HCT116 (cell line): ENCODE data around the gene NEUROD2. TPM values are rescaled to one million over a fixed set of nuclear protein-coding genes. Genes with fewer than 3 reads are reported as not detected.

Experiments
- ATAC-seq: fragments of 200-7000 bp; cut with Tn5 transposase; 2 replicates; pipeline ENCODE4 v1.9.1; 2020; ENCODE audit warnings: mild to moderate bottlenecking, moderate library complexity
- BruUV-seq: library from RNA; stranded (reverse); fragments of 400-500 nt; replicated peaks from 2 replicates; lab custom pipeline; 2021; lab: Mats Ljungman, UMichigan
- CTCF ChIA-PET: fragments of 300-600 bp; sonication (Branson Sonifier 250); formaldehyde crosslinking; loops from one replicate; lab custom pipeline; 2021; ENCODE audit warnings: antibody characterized with exemption; lab: Charles Lee
- POLR2A ChIA-PET: fragments of 300-600, 350-600 bp; sonication (Branson Sonifier 250); formaldehyde crosslinking; loops from one replicate; lab custom pipeline; 2021; ENCODE audit warnings: antibody characterized with exemption; lab: Charles Lee
- RAD21 ChIA-PET, 2 experiments: fragments of 300-600 bp; sonication (Branson Sonifier 250); formaldehyde crosslinking; loops; one replicate each; lab custom pipeline; 2023; ENCODE audit warnings: low total read pairs in 2 of 2; ENCODE audit not compliant: uncharacterized antibody in 2 of 2, unreplicated experiment in 2 of 2, low non-redundant PET in 1 of 2; lab: Charles Lee
- DNase-seq: peaks from one replicate; pipeline ENCODE4 v3.0.0-alpha.2; 2010; ENCODE audit warnings: low read depth, low spot score
- H2AFZ ChIP-seq: fragments of 200-600 bp; shearing (Covaris generic), sonication (generic); 2 replicates; pipeline ENCODE4 v1.6.1; 2017; ENCODE audit warnings: low read depth, mixed run types, mixed read lengths, antibody characterized with exemption, low read length; ENCODE audit not compliant: poor library complexity, severe bottlenecking
- H3K27ac ChIP-seq: 2 replicates; pipeline ENCODE4 v1.5.1; 2012; ENCODE audit warnings: low read depth, low read length
- H3K27me3 ChIP-seq: fragments of 200-600 bp; sonication (generic); 2 replicates; pipeline ENCODE4 v1.6.1; 2016; ENCODE audit warnings: mixed run types, low read length, mixed read lengths; ENCODE audit not compliant: insufficient read depth
- H3K36me3 ChIP-seq, 2 experiments: fragments of 200-500 bp in 1 of 2; fragments of 200-600 bp in 1 of 2; sonication (Bioruptor generic) in 1 of 2; sonication (generic) in 1 of 2; 2 replicates each; pipeline versions ENCODE4 v1.5.1 to v1.6.1; 2014 to 2016; ENCODE audit warnings: low read length in 2 of 2, inconsistent platforms in 1 of 2, mixed read lengths in 1 of 2, mixed run types in 1 of 2; ENCODE audit not compliant: insufficient read depth in 2 of 2, control insufficient read depth in 1 of 2
- H3K4me1 ChIP-seq, 2 experiments: fragments of 200-600 bp in 1 of 2; sonication (generic) in 1 of 2; 2 replicates each; pipeline versions ENCODE4 v1.5.1 to v1.6.1; 2012 to 2017; ENCODE audit warnings: low read length in 2 of 2, inconsistent platforms in 1 of 2, mild to moderate bottlenecking in 1 of 2, mixed read lengths in 1 of 2, mixed run types in 1 of 2, moderate library complexity in 1 of 2; ENCODE audit not compliant: insufficient read depth in 2 of 2, control insufficient read depth in 1 of 2
- H3K4me2 ChIP-seq: fragments of 200-600 bp; sonication (generic); 2 replicates; pipeline ENCODE4 v1.6.1; 2017; ENCODE audit warnings: mixed run types, low read length, mixed read lengths
- H3K4me3 ChIP-seq, 2 experiments: fragments of 200-600 bp in 1 of 2; sonication (generic) in 1 of 2; replicated peaks in 1 of 2; 2 replicates each; pipeline ENCODE4 v1.5.1; 2011 to 2016; ENCODE audit warnings: low read length in 2 of 2, control low read depth in 1 of 2, low read depth in 1 of 2, mild to moderate bottlenecking in 1 of 2, mixed read lengths in 1 of 2, mixed run types in 1 of 2
- H3K79me2 ChIP-seq: fragments of 200-600 bp; sonication (generic); 2 replicates; pipeline ENCODE4 v1.6.1; 2017; ENCODE audit warnings: mild to moderate bottlenecking, mixed run types, low read length, moderate library complexity, mixed read lengths; ENCODE audit not compliant: insufficient read depth
- H3K9ac ChIP-seq: fragments of 200-600 bp; sonication (generic); 2 replicates; pipeline ENCODE4 v1.6.1; 2016; ENCODE audit warnings: low read length, mixed read lengths
- H3K9me2 ChIP-seq: fragments of 200-600 bp; sonication (generic), shearing (Covaris generic); 2 replicates; pipeline ENCODE4 v1.6.1; 2017; ENCODE audit warnings: mixed run types, mild to moderate bottlenecking, moderate library complexity; ENCODE audit not compliant: insufficient read depth
- H3K9me3 ChIP-seq, 2 experiments: fragments of 200-500 bp in 1 of 2; fragments of 200-600 bp in 1 of 2; sonication (Bioruptor generic) in 1 of 2; sonication (generic) in 1 of 2; 2 replicates each; pipeline ENCODE4 v1.6.1; 2014 to 2017; ENCODE audit warnings: low read length in 2 of 2, mixed read lengths in 2 of 2, inconsistent platforms in 1 of 2, low read depth in 1 of 2, mild to moderate bottlenecking in 1 of 2, mixed run types in 1 of 2, moderate library complexity in 1 of 2; ENCODE audit not compliant: control insufficient read depth in 1 of 2, insufficient read depth in 1 of 2
- H4K20me1 ChIP-seq: fragments of 200-600 bp; sonication (generic), shearing (Covaris generic); 2 replicates; pipeline ENCODE4 v1.6.1; 2017; ENCODE audit warnings: mixed run types, mild to moderate bottlenecking, moderate library complexity; ENCODE audit not compliant: insufficient read depth
- CBX3 ChIP-seq: IDR thresholded peaks from 2 replicates; pipeline ENCODE4 v1.6.1; 2012; ENCODE audit warnings: low read depth
- EZH2 ChIP-seq: fragments of 200-600 bp; sonication (generic); IDR thresholded peaks from 2 replicates; pipeline ENCODE4 v1.6.1; 2017; ENCODE audit warnings: antibody characterized with exemption, mixed run types
- RAD21 ChIP-seq: IDR thresholded peaks from 2 replicates; pipeline ENCODE4 v1.6.1; 2012; ENCODE audit warnings: low read depth, mild to moderate bottlenecking
- REST ChIP-seq: IDR thresholded peaks from 2 replicates; pipeline ENCODE4 v1.6.1; 2012; ENCODE audit warnings: low read depth
- SIN3A ChIP-seq: IDR thresholded peaks from 2 replicates; pipeline ENCODE4 v1.6.1; 2012; ENCODE audit warnings: low read depth
- YY1 ChIP-seq: IDR thresholded peaks from 2 replicates; pipeline ENCODE4 v1.6.1; 2011; ENCODE audit warnings: low read length, low read depth, moderate library complexity, mild to moderate bottlenecking; ENCODE audit not compliant: insufficient replicate concordance; ENCODE audit errors: extremely low read depth
- ZNF274 ChIP-seq: fragments of 200-500 bp; sonication (Bioruptor generic); IDR thresholded peaks from 2 replicates; pipeline ENCODE4 v1.6.1; 2014; ENCODE audit warnings: mild to moderate bottlenecking, low read depth, low read length, inconsistent platforms
- intact Hi-C: fragments of 100-400 bp; cut with micrococcal nuclease; formaldehyde crosslinking; loops from 2 replicates; pipeline ENCODE4 v1.10.0; 2022
- total RNA-seq: library from RNA; stranded (reverse); gene quantifications from one replicate; pipeline ENCODE4 v1.2.1, GENCODE V29; 2021; ENCODE audit not compliant: unreplicated experiment
- TF ChIP-seq, protein P1 (sequence below): IDR thresholded peaks from 2 replicates; pipeline ENCODE4 v1.6.1; 2012

NEUROD2 gene
- total RNA-seq, 1 experiment from 2014 or later = not detected

DNA sequence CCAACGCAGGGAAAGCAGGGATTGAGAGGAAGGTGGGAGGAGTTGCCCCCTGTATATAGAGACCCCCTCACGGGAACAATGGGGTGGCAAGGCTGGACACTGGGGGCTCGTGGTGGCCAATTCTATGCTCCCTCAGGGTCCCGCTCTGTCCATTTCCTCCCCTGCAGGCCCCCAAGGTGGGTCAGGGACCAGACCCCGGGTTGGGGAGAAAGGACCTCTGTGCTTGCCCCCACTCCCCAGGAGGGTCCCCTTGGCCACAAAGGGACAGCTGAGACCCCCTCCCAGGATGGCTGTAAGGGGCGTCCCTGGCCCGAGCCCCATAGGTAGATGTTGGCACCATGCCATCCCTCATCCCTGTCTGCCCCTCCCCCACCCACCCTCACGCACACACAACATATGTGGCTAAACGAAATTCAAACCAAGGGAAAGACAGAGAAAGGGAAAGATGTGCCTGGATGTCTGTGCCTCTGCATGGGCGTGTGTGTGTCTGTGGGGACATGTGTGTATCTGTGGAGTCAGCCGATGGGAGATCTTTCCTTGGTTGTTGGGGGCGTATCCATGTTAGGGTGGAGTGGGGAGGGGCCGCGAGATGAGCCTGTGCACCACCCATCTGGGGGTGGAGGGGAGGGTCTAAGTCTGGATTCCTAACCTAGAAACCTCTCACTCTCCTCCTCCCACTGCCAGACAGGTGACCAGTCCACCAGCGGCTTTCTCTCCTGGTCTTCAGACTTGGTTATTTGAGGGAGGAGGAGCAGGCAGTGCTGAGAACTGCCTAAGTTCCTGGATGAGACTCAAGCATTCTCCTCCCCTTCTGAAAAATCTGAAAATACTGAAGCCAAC is 642 bp upstream of the NEUROD2 start:
- RAD21 ChIA-PET = no interaction called here

More for the DNA sequence above, 642 bp upstream of the NEUROD2 start:
- Histone ChIP-seq H3K4me3 (no peak overlapping the region), H3K27ac (no peak overlapping the region), H3K9me2 (no peaks in the 10 kb centered on the region), H3K4me1 (peaks cover 0 to 5% of the 10 kb centered on the region in 2 experiments; a peak in 2 of 4 replicates), H2AFZ (no peak overlapping the region), H3K36me3 (no peaks in the 10 kb centered on the region), H3K27me3 (peaks cover under 1% of the 10 kb centered on the region; the same call in 1 of the 2 replicates), H3K9me3 (no peaks in the 10 kb centered on the region)
- no TSS peak for BruUV-seq
- intact Hi-C loops = no loop called here
- ChIA-PET CTCF (no interaction called here), POLR2A (no interaction called here)
- no peak for TF ChIP-seq YY1
- no peak for TF ChIP-seq CBX3
- TF ChIP-seq ZNF274 = no peak
- TF ChIP-seq RAD21 = no peak
- no peak for TF ChIP-seq SIN3A
- TF ChIP-seq REST = no peak
- TF ChIP-seq, protein P1, sequence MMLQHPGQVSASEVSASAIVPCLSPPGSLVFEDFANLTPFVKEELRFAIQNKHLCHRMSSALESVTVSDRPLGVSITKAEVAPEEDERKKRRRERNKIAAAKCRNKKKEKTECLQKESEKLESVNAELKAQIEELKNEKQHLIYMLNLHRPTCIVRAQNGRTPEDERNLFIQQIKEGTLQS = no peak
- TF ChIP-seq EZH2 = no peak
- TF ChIP-seq, all 23 proteins: peak for 0
- DNase-seq (no peak), ATAC-seq (peak; percentile 34)
- Histone ChIP-seq H4K20me1 (no peaks in the 10 kb centered on the region), H3K79me2 (no peaks in the 10 kb centered on the region), H3K4me2 (no peak overlapping the region), H3K9ac (no peak overlapping the region)
